NCI-H526 treated with DMSO at 0.1 percent for 48 hours (cell line): Measurements from ENCODE around the gene CCDC148.

ENCODE experiments used
- DNase-seq: peaks from one replicate; lab custom pipeline; 2025; lab: John Stamatoyannopoulos, UW

The CCDC148 gene

GRCh38 chr2:158212301-158212700, 244.3 kb downstream of the CCDC148 start:
- DNase-seq = no peak

GRCh38 chr2:158211502-158211901, 245.1 kb downstream of the CCDC148 start:
- no peak for DNase-seq

- DNase-seq = no peak
Observed at GRCh38 chr2:158207354-158207753, 249.2 kb downstream of the CCDC148 start.

GRCh38 chr2:158205215-158205614, 251.3 kb downstream of the CCDC148 start:
- DNase-seq = no peak

- DNase-seq = no peak
Observed at GRCh38 chr2:158204741-158205165, 251.8 kb downstream of the CCDC148 start.

- no peak for DNase-seq
Observed at GRCh38 chr2:158202161-158202815, 254.3 kb downstream of the CCDC148 start.

GRCh38 chr2:158199928-158200650, 256.5 kb downstream of the CCDC148 start:
- DNase-seq = no peak

GRCh38 chr2:158197940-158198339, 258.6 kb downstream of the CCDC148 start:
- no peak for DNase-seq

GRCh38 chr2:158194229-158194628, 262.3 kb downstream of the CCDC148 start:
- no peak for DNase-seq

- no peak for DNase-seq
Observed at GRCh38 chr2:158192515-158193443, 263.8 kb downstream of the CCDC148 start.

GRCh38 chr2:158191076-158191895, 265.3 kb downstream of the CCDC148 start:
- DNase-seq = no peak

GRCh38 chr2:158189526-158189925, 267.0 kb downstream of the CCDC148 start:
- DNase-seq = no peak

GRCh38 chr2:158187908-158188307, 268.6 kb downstream of the CCDC148 start:
- no peak for DNase-seq

- no peak for DNase-seq
Observed at GRCh38 chr2:158184556-158185343, 271.8 kb downstream of the CCDC148 start.

GRCh38 chr2:158184001-158184400, 272.6 kb downstream of the CCDC148 start:
- no peak for DNase-seq

GRCh38 chr2:158182676-158183295, 273.8 kb downstream of the CCDC148 start:
- no peak for DNase-seq

- no peak for DNase-seq
Observed at GRCh38 chr2:158181171-158181570, 275.4 kb downstream of the CCDC148 start.

- DNase-seq = no peak
Observed at GRCh38 chr2:158179660-158180059, 276.9 kb downstream of the CCDC148 start.

- no peak for DNase-seq
Observed at GRCh38 chr2:158178646-158179045, 277.9 kb downstream of the CCDC148 start.

- no peak for DNase-seq
Observed at GRCh38 chr2:158174956-158175355, 281.6 kb downstream of the CCDC148 start.
